HEK293 (cell line): Measurements from ENCODE around the gene NOS1AP.

Experiments
- CTCF ChIA-PET: fragments of 350-600 bp; formaldehyde crosslinking; extraction: SDS; loops from one replicate; lab custom pipeline; 2021; ENCODE audit warnings: antibody characterized with exemption; lab: Yijun Ruan, JAX
- POLR2A ChIA-PET: fragments of 300-600 bp; formaldehyde crosslinking; extraction: SDS; loops from one replicate; lab custom pipeline; 2020; ENCODE audit warnings: antibody characterized with exemption, inconsistent platforms; lab: Yijun Ruan, JAX
- H3K27ac ChIP-seq: fragments of 200-500 bp; sonication (Bioruptor generic); 2 replicates; pipeline ENCODE4 v1.5.1; 2014; ENCODE audit warnings: low read depth, low read length, control low read depth, inconsistent platforms; ENCODE audit errors: extremely low read depth
- H3K36me3 ChIP-seq, 2 experiments: fragments of 200-500 bp in 1 of 2; sonication (Bioruptor generic) in 1 of 2; 1 replicate in 1 of 2; 2 replicates in 1 of 2; pipeline ENCODE4 v1.5.1; 2014 to 2017; ENCODE audit warnings: inconsistent platforms in 2 of 2, low read length in 2 of 2; ENCODE audit not compliant: control insufficient read depth in 2 of 2, insufficient read depth in 1 of 2
- H3K4me1 ChIP-seq: fragments of 200-500 bp; sonication (Bioruptor generic); 2 replicates; pipeline ENCODE4 v1.5.1; 2014; ENCODE audit warnings: mild to moderate bottlenecking, low read length, inconsistent platforms; ENCODE audit not compliant: control insufficient read depth, insufficient read depth
- H3K4me3 ChIP-seq: 2 replicates; pipeline ENCODE4 v1.5.1; 2011; ENCODE audit warnings: low read depth, mild to moderate bottlenecking, control low read depth, low read length, moderate library complexity
- H3K9me3 ChIP-seq: fragments of 200-500 bp; sonication (Bioruptor generic); 2 replicates; pipeline ENCODE4 v1.5.1; 2014; ENCODE audit warnings: low read depth, low read length, inconsistent platforms; ENCODE audit not compliant: control insufficient read depth, insufficient read depth
- GLI2 ChIP-seq: fragments of 450-650 bp; formaldehyde crosslinking; IDR thresholded peaks from 2 replicates; pipeline ENCODE4; 2017; ENCODE audit warnings: missing biosample characterization, missing genetic modification characterization, low read depth, borderline replicate concordance
- MEIS1 ChIP-seq: sonication (generic); formaldehyde crosslinking; IDR thresholded peaks from 2 replicates; pipeline ENCODE4 v1.8.1; 2022; ENCODE audit warnings: missing genetic modification reagents, mild to moderate bottlenecking, borderline replicate concordance
- MYNN ChIP-seq: fragments of 450-650 bp; formaldehyde crosslinking; IDR thresholded peaks from 2 replicates; pipeline ENCODE4 v1.5.1; 2016; ENCODE audit warnings: missing biosample characterization, missing genetic modification characterization, borderline replicate concordance
- PATZ1 ChIP-seq: fragments of 450-650 bp; formaldehyde crosslinking; IDR thresholded peaks from 2 replicates; pipeline ENCODE4 v1.5.1; 2016; ENCODE audit warnings: missing biosample characterization, missing genetic modification characterization
- PRDM6 ChIP-seq: fragments of 450-650 bp; formaldehyde crosslinking; IDR thresholded peaks from 2 replicates; pipeline ENCODE4 v1.5.1; 2017; ENCODE audit warnings: missing biosample characterization, missing genetic modification characterization
- ZEB2 ChIP-seq: fragments of 450-650 bp; formaldehyde crosslinking; IDR thresholded peaks from 2 replicates; pipeline ENCODE4 v1.5.1; 2016; ENCODE audit warnings: missing biosample characterization, missing genetic modification characterization
- ZFP41 ChIP-seq: fragments of 450-650 bp; formaldehyde crosslinking; IDR thresholded peaks from 2 replicates; pipeline ENCODE4 v1.5.1; 2016; ENCODE audit warnings: missing biosample characterization, missing genetic modification characterization, borderline replicate concordance
- ZNF157 ChIP-seq: fragments of 450-650 bp; formaldehyde crosslinking; IDR thresholded peaks from 2 replicates; pipeline ENCODE4 v1.5.1; 2016; ENCODE audit warnings: missing biosample characterization, missing genetic modification characterization
- ZNF169 ChIP-seq: fragments of 450-650 bp; formaldehyde crosslinking; IDR thresholded peaks from 2 replicates; pipeline ENCODE4 v1.5.1; 2016; ENCODE audit warnings: missing biosample characterization, missing genetic modification characterization
- ZNF18 ChIP-seq: fragments of 450-650 bp; formaldehyde crosslinking; IDR thresholded peaks from 2 replicates; pipeline ENCODE4 v1.5.1; 2016; ENCODE audit warnings: missing biosample characterization, missing genetic modification characterization
- ZNF19 ChIP-seq: fragments of 450-650 bp; formaldehyde crosslinking; IDR thresholded peaks from 2 replicates; pipeline ENCODE4; 2016; ENCODE audit warnings: missing biosample characterization, missing genetic modification characterization, low read depth
- ZNF202 ChIP-seq: fragments of 450-650 bp; formaldehyde crosslinking; IDR thresholded peaks from 2 replicates; pipeline ENCODE4 v1.5.1; 2016; ENCODE audit warnings: missing biosample characterization, missing genetic modification characterization, borderline replicate concordance
- ZNF274 ChIP-seq, 2 experiments: fragments of 200-500 bp in 1 of 2; fragments of 450-650 bp in 1 of 2; sonication (Bioruptor generic) in 1 of 2; formaldehyde crosslinking in 1 of 2; IDR thresholded peaks; 2 replicates each; pipeline versions ENCODE4 v1.5.1 to v1.6.1; 2014 to 2016; ENCODE audit warnings: borderline replicate concordance in 1 of 2, inconsistent platforms in 1 of 2, low read length in 1 of 2, missing biosample characterization in 1 of 2, missing genetic modification characterization in 1 of 2
- ZNF433 ChIP-seq: fragments of 450-650 bp; formaldehyde crosslinking; IDR thresholded peaks from 2 replicates; pipeline ENCODE4 v1.5.1; 2016; ENCODE audit warnings: missing biosample characterization, missing genetic modification characterization, low read depth
- ZNF48 ChIP-seq: fragments of 450-650 bp; formaldehyde crosslinking; IDR thresholded peaks from 2 replicates; pipeline ENCODE4 v1.5.1; 2016; ENCODE audit warnings: missing biosample characterization, missing genetic modification characterization
- ZNF488 ChIP-seq: fragments of 450-650 bp; formaldehyde crosslinking; IDR thresholded peaks from 2 replicates; pipeline ENCODE4 v1.5.1; 2016; ENCODE audit warnings: missing biosample characterization, missing genetic modification characterization
- ZNF768 ChIP-seq: fragments of 450-650 bp; formaldehyde crosslinking; IDR thresholded peaks from 2 replicates; pipeline ENCODE4 v1.5.1; 2018; ENCODE audit warnings: missing biosample characterization, mild to moderate bottlenecking, missing genetic modification characterization
- ZNF777 ChIP-seq: fragments of 450-650 bp; formaldehyde crosslinking; IDR thresholded peaks from 2 replicates; pipeline ENCODE4 v1.5.1; 2017; ENCODE audit warnings: missing biosample characterization, missing genetic modification characterization, borderline replicate concordance
- ZNF791 ChIP-seq: fragments of 450-650 bp; formaldehyde crosslinking; IDR thresholded peaks from 2 replicates; pipeline ENCODE4 v1.5.1; 2016; ENCODE audit warnings: missing biosample characterization, missing genetic modification characterization
- ZNF830 ChIP-seq: fragments of 450-650 bp; IDR thresholded peaks from 2 replicates; pipeline ENCODE4 v1.5.0; 2018; ENCODE audit warnings: missing biosample characterization, missing genetic modification characterization, low read depth, mild to moderate bottlenecking, moderate library complexity
- ZSCAN23 ChIP-seq: fragments of 450-650 bp; formaldehyde crosslinking; IDR thresholded peaks from 2 replicates; pipeline ENCODE4 v1.5.1; 2016; ENCODE audit warnings: missing biosample characterization, missing genetic modification characterization

The NOS1AP gene

GRCh38 chr1:162329826-162330225 is 260.3 kb downstream of the NOS1AP start:
- no peaks in the 10 kb centered on the region for H3K9me3 ChIP-seq
- no peak overlapping the region for H3K4me3 ChIP-seq
- TF ChIP-seq PATZ1 (tag by site-specific recombination) (no peak), GLI2 (no peak), ZNF433 (no peak), ZNF768 (tag by site-specific recombination) (no peak), ZNF18 (tag by site-specific recombination) (no peak), ZNF48 (tag by site-specific recombination) (no peak), ZNF169 (tag by site-specific recombination) (no peak), ZNF202 (tag by site-specific recombination) (no peak), ZFP41 (tag by site-specific recombination) (no peak), ZNF830 (tag by site-specific recombination) (no peak), ZEB2 (tag by site-specific recombination) (no peak), ZNF157 (tag by site-specific recombination) (no peak), ZNF274 (IDR thresholded peaks at IDR 0.05; ENCODE audit: low read length) (no peak), ZNF274 (tag by site-specific recombination; IDR thresholded peaks at IDR 0.05; ENCODE audit: borderline replicate concordance) (no peak), PRDM6 (no peak), ZNF777 (tag by site-specific recombination) (no peak), MYNN (tag by site-specific recombination) (no peak)
- H3K27ac ChIP-seq = no peak overlapping the region
- H3K4me1 ChIP-seq = 0 out of 2 replicates have a peak, but pooled peaks cover 2% of the 10 kb centered on the region
- POLR2A ChIA-PET = no interaction called here
- CTCF ChIA-PET = no interaction called here
- H3K36me3 ChIP-seq = no peaks in the 10 kb centered on the region

- Histone ChIP-seq H3K36me3 (no peaks in the 10 kb centered on the region), H3K27ac (no peak overlapping the region), H3K4me3 (no peak overlapping the region), H3K4me1 (no peaks in the 10 kb centered on the region), H3K9me3 (no peaks in the 10 kb centered on the region)
- ChIA-PET POLR2A (no interaction called here), CTCF (no interaction called here)
- TF ChIP-seq ZNF19 = no peak
- TF ChIP-seq ZSCAN23 (tag by site-specific recombination) = no peak
- no peak for TF ChIP-seq ZNF791 (tag by site-specific recombination)
- TF ChIP-seq ZNF488 (tag by site-specific recombination) = no peak
- TF ChIP-seq MEIS1 (CRISPR knock-in tag) = no peak
- TF ChIP-seq ZNF830 (tag by site-specific recombination) = no peak
These were observed 264.5 kb downstream of the NOS1AP start for GRCh38 chr1:162333991-162334390.
